CD1c-positive myeloid dendritic cell (primary cell): ENCODE results near the gene ECT2.
A peak's percentile ranks its signal among the peaks of the same experiment; 100 is the strongest.
"Not testable (repeated sequence)": the region's sequence is repeated elsewhere in the genome, so short reads cannot be mapped to it uniquely, and the experiment has no call there.

Experiments
- DNase-seq: peaks from one replicate; pipeline ENCODE4 v3.0.0-alpha.2; 2016; ENCODE audit errors: extremely low spot score

The ECT2 gene

GRCh38 chr3:172750368-172751174, at the start of gene ECT2:
Gene ECT2 (plus strand): TSS chr3:172750726. CDS start chr3:172754531, 3,805 bp downstream.
- DNase-seq: peak; percentile 100

- DNase-seq: no peak
These were observed 49.5 kb upstream of the ECT2 start for GRCh38 chr3:172700936-172701455.

- peak; percentile 52 for DNase-seq
These were observed 48.8 kb upstream of the ECT2 start for GRCh38 chr3:172701751-172702150.

GRCh38 chr3:172702256-172702655, 48.3 kb upstream of the ECT2 start:
- no peak for DNase-seq

GRCh38 chr3:172702731-172703130, 47.8 kb upstream of the ECT2 start:
- not testable (repeated sequence) for DNase-seq

- no peak for DNase-seq
These were observed 46.5 kb upstream of the ECT2 start for GRCh38 chr3:172704001-172704400.

- no peak for DNase-seq
These were observed 45.4 kb upstream of the ECT2 start for GRCh38 chr3:172705170-172705569.

- DNase-seq: peak; percentile 25
These were observed 43.5 kb upstream of the ECT2 start for GRCh38 chr3:172707030-172707429.

GRCh38 chr3:172707967-172708366, 42.6 kb upstream of the ECT2 start:
- no peak for DNase-seq

GRCh38 chr3:172708921-172709773, 41.4 kb upstream of the ECT2 start:
- DNase-seq: peak; percentile 20

GRCh38 chr3:172709774-172710663, 40.5 kb upstream of the ECT2 start:
- DNase-seq: peak; percentile 47

- peak; percentile 96 for DNase-seq
These were observed 39.7 kb upstream of the ECT2 start, which contains the start of gene NCEH1 for GRCh38 chr3:172710664-172711453. Gene NCEH1 (minus strand): TSS chr3:172711067. CDS start chr3:172710984, 83 bp downstream.

GRCh38 chr3:172711454-172711795, 39.1 kb upstream of the ECT2 start:
- no peak for DNase-seq

GRCh38 chr3:172713316-172713715, 37.2 kb upstream of the ECT2 start:
- no peak for DNase-seq

- peak; percentile 78 for DNase-seq
These were observed 34.0 kb upstream of the ECT2 start for GRCh38 chr3:172716476-172716875.

- DNase-seq: peak; percentile 37
These were observed 32.9 kb upstream of the ECT2 start for GRCh38 chr3:172717493-172718088.

GRCh38 chr3:172722536-172723040, 27.9 kb upstream of the ECT2 start:
- DNase-seq: not testable (repeated sequence)

- DNase-seq: no peak
These were observed 24.1 kb upstream of the ECT2 start for GRCh38 chr3:172726380-172726779.

GRCh38 chr3:172735014-172735413, 15.5 kb upstream of the ECT2 start:
- DNase-seq: no peak

- DNase-seq: no peak
These were observed 11.1 kb upstream of the ECT2 start for GRCh38 chr3:172739462-172739861.
